Activated T-cell treated with anti-CD3 and anti-CD28 coated beads, Interleukin-2, amount 50 U/mL, for 72 hours (primary cell): ENCODE results near the gene SLC17A5. TPM values are rescaled to one million over a fixed set of nuclear protein-coding genes. Genes with fewer than 3 reads are reported as not detected.
"Not testable (repeated sequence)": the region's sequence is repeated elsewhere in the genome, so short reads cannot be mapped to it uniquely, and the experiment has no call there.

ENCODE experiments used
- ATAC-seq, 2 donors: fragments of 150-1000 bp; cut with Tn5 transposase; replicated peaks in 1 of 2; 2 replicates each; pipeline ENCODE4 v1.10.0; 2021; ENCODE audit warnings: moderate library complexity in 2 of 2, mild to moderate bottlenecking in 1 of 2
- DNase-seq, 2 donors: peaks; one replicate each; pipeline ENCODE4 v3.0.0; 2021 to 2022; ENCODE audit warnings: mixed read lengths in 1 of 2
- H3K27ac Mint-ChIP-seq: one replicate; pipeline ENCODE4 v1.8.0; 2022; ENCODE audit warnings: mild to moderate bottlenecking, moderate library complexity, mixed read lengths
- H3K27me3 Mint-ChIP-seq: one replicate; pipeline ENCODE4 v1.8.0; 2022; ENCODE audit warnings: low read depth, mixed read lengths
- H3K36me3 Mint-ChIP-seq, 2 donors: one replicate each; pipeline ENCODE4 v1.8.0; 2022; ENCODE audit warnings: mixed read lengths in 2 of 2, mild to moderate bottlenecking in 1 of 2; ENCODE audit not compliant: insufficient read depth in 2 of 2
- H3K4me1 Mint-ChIP-seq: one replicate; pipeline ENCODE4 v1.8.0; 2022; ENCODE audit warnings: low read depth, mixed read lengths
- H3K4me3 Mint-ChIP-seq, 2 donors: one replicate each; pipeline ENCODE4 v1.8.0; 2022; ENCODE audit warnings: mild to moderate bottlenecking in 2 of 2, mixed read lengths in 2 of 2, moderate library complexity in 2 of 2
- H3K9me3 Mint-ChIP-seq, 2 donors: one replicate each; pipeline ENCODE4 v1.8.0; 2022; ENCODE audit warnings: mixed read lengths in 2 of 2
- total RNA-seq, 2 donors: library from RNA; stranded (reverse); gene quantifications; one replicate each; pipeline ENCODE4 v1.2.3, GENCODE V29; 2022

SLC17A5 gene
- total RNA-seq, 2 donors from 2014 or later = 3.2 to 4.7 TPM

- H3K27ac Mint-ChIP-seq = no peak overlapping the region
- peaks cover 21% of the 10 kb centered on the region for H3K27me3 Mint-ChIP-seq
- H3K9me3 Mint-ChIP-seq = peaks cover 1 to 6% of the 10 kb centered on the region in 2 donors
- no peak overlapping the region for H3K4me3 Mint-ChIP-seq
- H3K36me3 Mint-ChIP-seq = peaks cover 0 to 3% of the 10 kb centered on the region in 2 donors
- H3K4me1 Mint-ChIP-seq = no peaks in the 10 kb centered on the region
- DNase-seq (no peak), ATAC-seq (no peak)
Observed at GRCh38 chr6:73680289-73680918, 26.6 kb upstream of the SLC17A5 start.

GRCh38 chr6:73679846-73680245, 26.1 kb upstream of the SLC17A5 start:
- not testable (repeated sequence) for DNase-seq, H3K36me3 Mint-ChIP-seq, H3K9me3 Mint-ChIP-seq

GRCh38 chr6:73679009-73679408, 25.2 kb upstream of the SLC17A5 start:
- H3K9me3 Mint-ChIP-seq = peaks cover 1 to 5% of the 10 kb centered on the region in 2 donors
- no peaks in the 10 kb centered on the region for H3K36me3 Mint-ChIP-seq
- peaks cover 12% of the 10 kb centered on the region for H3K27me3 Mint-ChIP-seq
- no peaks in the 10 kb centered on the region for H3K4me1 Mint-ChIP-seq
- DNase-seq (no peak), ATAC-seq (no peak)
- H3K27ac Mint-ChIP-seq = no peak overlapping the region
- H3K4me3 Mint-ChIP-seq = no peak overlapping the region

More at GRCh38 chr6:73679846-73680245, 26.1 kb upstream of the SLC17A5 start:
- H3K27me3 Mint-ChIP-seq = peaks cover 15% of the 10 kb centered on the region
- not testable (repeated sequence) for H3K27ac Mint-ChIP-seq, ATAC-seq, H3K4me1 Mint-ChIP-seq, H3K4me3 Mint-ChIP-seq

GRCh38 chr6:73675466-73676098, 21.8 kb upstream of the SLC17A5 start:
- H3K4me3 Mint-ChIP-seq = no peak overlapping the region

GRCh38 chr6:73671911-73672685, 18.3 kb upstream of the SLC17A5 start:
- H3K4me3 Mint-ChIP-seq = no peak overlapping the region
- H3K9me3 Mint-ChIP-seq = no peaks in the 10 kb centered on the region
- no peak for ATAC-seq
- H3K27ac Mint-ChIP-seq = no peak overlapping the region
- DNase-seq = no peak
- peaks cover 29% of the 10 kb centered on the region for H3K27me3 Mint-ChIP-seq
- H3K36me3 Mint-ChIP-seq = no peaks in the 10 kb centered on the region
- peaks cover 13% of the 10 kb centered on the region for H3K4me1 Mint-ChIP-seq

More at GRCh38 chr6:73675466-73676098, 21.8 kb upstream of the SLC17A5 start:
- no peaks in the 10 kb centered on the region for H3K36me3 Mint-ChIP-seq
- ATAC-seq (peak; percentile 86 to 90), DNase-seq (peak; percentile 75 to 81)
- no peaks in the 10 kb centered on the region for H3K9me3 Mint-ChIP-seq
- H3K27ac Mint-ChIP-seq = no peak overlapping the region
- no peaks in the 10 kb centered on the region for H3K4me1 Mint-ChIP-seq
- peaks cover 18% of the 10 kb centered on the region for H3K27me3 Mint-ChIP-seq

GRCh38 chr6:73669005-73669404, 15.2 kb upstream of the SLC17A5 start:
- Mint-ChIP-seq H3K4me1 (peaks cover 27% of the 10 kb centered on the region), H3K27ac (no peak overlapping the region), H3K27me3 (peaks cover 35% of the 10 kb centered on the region), H3K9me3 (no peaks in the 10 kb centered on the region), H3K36me3 (no peaks in the 10 kb centered on the region), H3K4me3 (no peak overlapping the region)
- DNase-seq = no peak
- no peak for ATAC-seq

GRCh38 chr6:73667798-73668197, 14.0 kb upstream of the SLC17A5 start:
- H3K4me1 Mint-ChIP-seq = peaks cover 27% of the 10 kb centered on the region
- H3K27ac Mint-ChIP-seq = no peak overlapping the region
- no peaks in the 10 kb centered on the region for H3K36me3 Mint-ChIP-seq
- ATAC-seq (peak; percentile 67 to 68), DNase-seq (no peak)
- H3K9me3 Mint-ChIP-seq = no peaks in the 10 kb centered on the region
- no peak overlapping the region for H3K4me3 Mint-ChIP-seq
- peaks cover 35% of the 10 kb centered on the region for H3K27me3 Mint-ChIP-seq

- DNase-seq (no peak), ATAC-seq (no peak)
- peaks cover 21% of the 10 kb centered on the region for H3K27me3 Mint-ChIP-seq
- H3K4me3 Mint-ChIP-seq = no peak overlapping the region
- peak overlapping the region; percentile 46 for H3K27ac Mint-ChIP-seq
- H3K36me3 Mint-ChIP-seq = no peaks in the 10 kb centered on the region
- peaks cover 27% of the 10 kb centered on the region for H3K4me1 Mint-ChIP-seq
- H3K9me3 Mint-ChIP-seq = no peaks in the 10 kb centered on the region
Observed at GRCh38 chr6:73666393-73666792, 12.6 kb upstream of the SLC17A5 start.

GRCh38 chr6:73665686-73666319, 12.0 kb upstream of the SLC17A5 start:
- Mint-ChIP-seq H3K9me3 (no peaks in the 10 kb centered on the region), H3K27ac (peak overlapping the region; percentile 46), H3K36me3 (no peaks in the 10 kb centered on the region), H3K27me3 (peaks cover 19% of the 10 kb centered on the region), H3K4me1 (peaks cover 27% of the 10 kb centered on the region), H3K4me3 (no peak overlapping the region)
- DNase-seq = no peak
- ATAC-seq = peak; percentile 56 to 72

- peaks cover 8% of the 10 kb centered on the region for H3K27me3 Mint-ChIP-seq
- no peaks in the 10 kb centered on the region for H3K36me3 Mint-ChIP-seq
- DNase-seq (no peak), ATAC-seq (no peak)
- H3K27ac Mint-ChIP-seq = no peak overlapping the region
- no peak overlapping the region for H3K4me3 Mint-ChIP-seq
- no peaks in the 10 kb centered on the region for H3K9me3 Mint-ChIP-seq
- peaks cover 27% of the 10 kb centered on the region for H3K4me1 Mint-ChIP-seq
Observed at GRCh38 chr6:73664701-73665100, 10.9 kb upstream of the SLC17A5 start.

GRCh38 chr6:73657201-73657600, 3.4 kb upstream of the SLC17A5 start:
- Mint-ChIP-seq H3K27ac (no peak overlapping the region), H3K4me3 (no peak overlapping the region), H3K4me1 (peaks cover 38% of the 10 kb centered on the region), H3K9me3 (peaks cover 0 to 2% of the 10 kb centered on the region in 2 donors), H3K36me3 (no peaks in the 10 kb centered on the region), H3K27me3 (no peaks in the 10 kb centered on the region)
- ATAC-seq (no peak), DNase-seq (peak; percentile 4 to 8)

- no peak for DNase-seq
- peaks cover 0 to 2% of the 10 kb centered on the region in 2 donors for H3K9me3 Mint-ChIP-seq
- no peak overlapping the region for H3K27ac Mint-ChIP-seq
- no peaks in the 10 kb centered on the region for H3K36me3 Mint-ChIP-seq
- no peaks in the 10 kb centered on the region for H3K27me3 Mint-ChIP-seq
- H3K4me3 Mint-ChIP-seq = no peak overlapping the region
- H3K4me1 Mint-ChIP-seq = peaks cover 43% of the 10 kb centered on the region
- no peak for ATAC-seq
Observed at GRCh38 chr6:73656531-73657145, 2.8 kb upstream of the SLC17A5 start.
